Measurements from ENCODE around the gene VCX2. TPM values are rescaled to one million over a fixed set of nuclear protein-coding genes. Genes with fewer than 3 reads are reported as not detected.
"Not testable (repeated sequence)": the region's sequence is repeated elsewhere in the genome, so short reads cannot be mapped to it uniquely, and the experiment has no call there.

Gene VCX2
- total and polyA plus RNA-seq, 4 donors: not detected

DNA sequence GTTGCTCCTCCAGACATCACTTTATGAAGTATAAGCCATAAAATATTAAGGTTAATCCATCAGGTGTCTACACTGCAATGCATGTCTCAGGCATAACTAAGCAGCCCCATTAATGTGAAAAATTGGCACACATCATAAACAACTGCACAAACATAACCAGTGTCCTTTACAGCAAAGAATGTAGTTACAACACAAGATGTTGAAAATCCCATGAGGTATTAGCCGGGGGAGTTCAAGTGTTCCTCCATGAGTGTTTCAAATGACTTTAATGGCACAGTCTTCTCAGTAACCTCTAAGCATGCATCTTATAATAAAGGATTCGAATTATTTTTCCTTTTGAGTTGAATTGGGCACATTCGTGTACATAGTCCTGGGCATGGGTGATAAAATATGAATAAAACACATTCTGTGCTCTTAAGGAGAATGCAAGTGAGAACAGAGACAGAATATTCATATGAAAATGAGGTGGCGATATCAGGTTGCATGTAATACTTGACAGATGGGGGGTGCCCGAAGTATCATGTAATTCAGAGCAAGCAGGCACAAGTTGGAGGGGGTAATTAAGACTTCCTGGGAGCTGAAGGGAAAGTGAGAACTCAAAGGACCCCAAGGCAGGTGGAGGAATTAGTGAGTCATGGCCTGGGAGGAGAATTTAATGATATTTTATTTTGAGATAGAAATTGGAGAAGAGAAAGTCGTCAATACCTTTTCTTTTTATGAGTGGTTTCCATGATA lies 18.2 kb upstream of the VCX2 start:
- H3K9me3 ChIP-seq (ENCODE audit: control insufficient read depth, low read length): no peaks in the 10 kb centered on the region
- H3K4me3 ChIP-seq (ENCODE audit: low read length in 2 of 2): no peak overlapping the region
- no peaks in the 10 kb centered on the region for H3K36me3 ChIP-seq (ENCODE audit: control insufficient read depth in 1 of 2, insufficient read depth in 2 of 2, low read length in 1 of 2)
- no peaks in the 10 kb centered on the region for H3K4me1 ChIP-seq (ENCODE audit: control insufficient read depth in 1 of 2, insufficient read depth in 2 of 2, low read length in 2 of 2)
- no peak for DNase-seq
- 88 to 94% methylated on average over 6 of the region's 6 CpGs for WGBS, 2 donors
- H3K27me3 ChIP-seq (ENCODE audit: control insufficient read depth in 1 of 2, insufficient read depth in 2 of 2, low read length in 1 of 2): no peaks in the 10 kb centered on the region
- ATAC-seq (ENCODE audit: low FRiP score): no peak
- no peak overlapping the region for H3K27ac ChIP-seq (ENCODE audit: low read depth in 1 of 2, low read length in 2 of 2)
- intact Hi-C loops (cut with DNase I): no loop called here

DNA sequence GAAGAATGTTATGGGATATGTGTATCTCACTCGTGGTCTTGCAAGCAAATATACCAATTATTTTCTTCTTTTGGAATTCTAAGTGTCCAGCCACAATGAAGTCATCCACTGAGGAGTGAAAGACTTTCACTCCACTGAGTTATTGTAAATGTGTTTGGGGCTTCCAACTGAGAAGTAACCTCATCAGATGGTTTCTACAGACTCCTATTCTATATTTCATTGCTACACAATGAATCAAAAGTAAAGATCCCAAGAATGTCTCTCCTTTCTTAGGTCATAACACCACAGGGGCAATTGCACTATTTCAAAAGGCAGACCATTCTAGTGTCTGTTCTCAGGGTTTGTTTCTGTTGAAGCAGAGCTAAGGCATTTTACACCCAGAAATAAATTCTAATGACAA lies 12.3 kb upstream of the VCX2 start:
- no peaks in the 10 kb centered on the region for H3K36me3 ChIP-seq (ENCODE audit: control insufficient read depth in 1 of 2, insufficient read depth in 2 of 2, low read length in 1 of 2)
- no peak overlapping the region for H3K27ac ChIP-seq (ENCODE audit: low read depth in 1 of 2, low read length in 2 of 2)
- no peak for DNase-seq
- ATAC-seq (ENCODE audit: low FRiP score): no peak
- H3K9me3 ChIP-seq (ENCODE audit: control insufficient read depth, low read length): no peaks in the 10 kb centered on the region
- H3K4me1 ChIP-seq (ENCODE audit: control insufficient read depth in 1 of 2, insufficient read depth in 2 of 2, low read length in 2 of 2): no peaks in the 10 kb centered on the region
- WGBS, 2 donors: 59 to 68% methylated on average over 1 of the region's 1 CpG
- no peaks in the 10 kb centered on the region for H3K27me3 ChIP-seq (ENCODE audit: control insufficient read depth in 1 of 2, insufficient read depth in 2 of 2, low read length in 1 of 2)
- intact Hi-C loops (cut with DNase I): no loop called here
- H3K4me3 ChIP-seq (ENCODE audit: low read length in 2 of 2): no peak overlapping the region

DNA sequence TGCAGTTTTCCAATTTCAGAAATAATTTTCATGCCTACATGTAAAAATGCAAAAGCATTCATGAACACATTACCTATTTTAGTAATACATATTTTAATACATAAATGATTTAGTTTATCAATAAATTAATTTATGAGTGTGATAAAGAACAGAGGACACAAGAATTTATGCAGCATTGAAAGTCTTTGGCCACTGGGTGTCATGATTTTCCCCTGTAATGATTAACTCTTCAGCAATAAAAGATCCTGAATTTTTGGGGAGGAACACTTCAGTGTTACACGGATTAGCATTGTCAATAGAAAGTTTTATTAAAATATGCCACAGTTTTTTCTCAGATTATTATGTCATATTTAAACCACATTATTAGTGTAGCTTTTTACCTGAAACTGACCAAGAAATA lies 8.6 kb upstream of the VCX2 start:
- DNase-seq: no peak
- no peaks in the 10 kb centered on the region for H3K9me3 ChIP-seq (ENCODE audit: control insufficient read depth, low read length)
- no peaks in the 10 kb centered on the region for H3K27me3 ChIP-seq (ENCODE audit: control insufficient read depth in 1 of 2, insufficient read depth in 2 of 2, low read length in 1 of 2)
- H3K4me1 ChIP-seq (ENCODE audit: control insufficient read depth in 1 of 2, insufficient read depth in 2 of 2, low read length in 2 of 2): no peaks in the 10 kb centered on the region
- ATAC-seq (ENCODE audit: low FRiP score): no peak
- no peak overlapping the region for H3K4me3 ChIP-seq (ENCODE audit: low read length in 2 of 2)
- H3K36me3 ChIP-seq (ENCODE audit: control insufficient read depth in 1 of 2, insufficient read depth in 2 of 2, low read length in 1 of 2): no peaks in the 10 kb centered on the region
- intact Hi-C loops (cut with DNase I): loop anchor here in 1 of 2 donors (5.0 kb wide), 1 partner anchor 558 kb away; no protein-coding TSS in a partner anchor
- WGBS, 2 donors: 4 to 21% methylated on average over 1 of the region's 1 CpG
- H3K27ac ChIP-seq (ENCODE audit: low read depth in 1 of 2, low read length in 2 of 2): no peak overlapping the region

DNA sequence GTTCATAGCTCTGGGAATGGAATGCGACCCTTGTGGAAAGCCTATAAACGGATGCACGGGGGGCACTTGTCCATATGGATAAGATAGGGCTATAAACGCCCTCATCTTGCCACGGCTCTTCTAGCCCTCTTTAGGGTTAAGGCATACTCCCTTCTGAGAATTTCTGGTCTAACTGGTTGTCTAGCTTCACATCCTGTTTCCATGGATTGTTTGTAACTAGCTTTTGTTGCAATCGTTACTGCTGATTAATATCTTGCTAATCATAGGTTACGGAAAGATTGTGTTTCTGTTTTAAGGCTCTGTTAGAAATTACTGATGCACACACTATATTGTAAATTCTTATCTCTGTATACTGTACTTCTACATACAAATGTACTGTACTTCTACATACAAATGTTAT lies 17.1 kb downstream of the VCX2 start:
- H3K9me3 ChIP-seq (ENCODE audit: control insufficient read depth, low read length); intact Hi-C loops (cut with DNase I); H3K27me3 ChIP-seq (ENCODE audit: control insufficient read depth in 1 of 2, insufficient read depth in 2 of 2, low read length in 1 of 2); H3K36me3 ChIP-seq (ENCODE audit: control insufficient read depth in 1 of 2, insufficient read depth in 2 of 2, low read length in 1 of 2); DNase-seq; ATAC-seq (ENCODE audit: low FRiP score); H3K4me1 ChIP-seq (ENCODE audit: control insufficient read depth in 1 of 2, insufficient read depth in 2 of 2, low read length in 2 of 2); H3K27ac ChIP-seq (ENCODE audit: low read depth in 1 of 2, low read length in 2 of 2); H3K4me3 ChIP-seq (ENCODE audit: low read length in 2 of 2): not testable (repeated sequence)
- WGBS, 2 donors: 80 to 88% methylated on average over 7 of the region's 7 CpGs

DNA sequence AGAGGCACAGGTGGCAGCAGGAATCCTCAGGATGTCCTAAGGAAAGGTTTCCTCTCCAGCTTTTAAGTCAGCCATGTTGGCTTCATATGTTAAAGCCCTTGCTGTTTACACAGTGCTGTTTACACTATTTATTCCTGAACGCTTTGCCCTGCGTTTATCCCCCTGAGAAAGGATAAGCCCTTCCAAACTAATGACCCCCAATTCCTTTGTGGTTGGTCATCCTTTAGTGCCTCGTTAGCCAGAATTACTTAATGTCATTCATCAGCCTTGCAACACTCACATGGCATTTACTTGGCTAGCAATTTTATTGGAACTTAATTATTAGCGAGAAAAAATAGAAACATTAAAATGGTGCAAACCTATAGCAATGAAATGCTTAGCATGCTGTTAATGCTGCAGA lies 23.8 kb downstream of the VCX2 start:
- H3K36me3 ChIP-seq (ENCODE audit: control insufficient read depth in 1 of 2, insufficient read depth in 2 of 2, low read length in 1 of 2): no peaks in the 10 kb centered on the region
- H3K4me3 ChIP-seq (ENCODE audit: low read length in 2 of 2): no peak overlapping the region
- H3K9me3 ChIP-seq (ENCODE audit: control insufficient read depth, low read length): no peaks in the 10 kb centered on the region
- no peak overlapping the region for H3K27ac ChIP-seq (ENCODE audit: low read depth in 1 of 2, low read length in 2 of 2)
- no peak for ATAC-seq (ENCODE audit: low FRiP score)
- 50 to 57% methylated on average over 4 of the region's 4 CpGs for WGBS, 2 donors
- H3K27me3 ChIP-seq (ENCODE audit: control insufficient read depth in 1 of 2, insufficient read depth in 2 of 2, low read length in 1 of 2): no peaks in the 10 kb centered on the region
- DNase-seq: no peak
- no peaks in the 10 kb centered on the region for H3K4me1 ChIP-seq (ENCODE audit: control insufficient read depth in 1 of 2, insufficient read depth in 2 of 2, low read length in 2 of 2)
- intact Hi-C loops (cut with DNase I): no loop called here

DNA sequence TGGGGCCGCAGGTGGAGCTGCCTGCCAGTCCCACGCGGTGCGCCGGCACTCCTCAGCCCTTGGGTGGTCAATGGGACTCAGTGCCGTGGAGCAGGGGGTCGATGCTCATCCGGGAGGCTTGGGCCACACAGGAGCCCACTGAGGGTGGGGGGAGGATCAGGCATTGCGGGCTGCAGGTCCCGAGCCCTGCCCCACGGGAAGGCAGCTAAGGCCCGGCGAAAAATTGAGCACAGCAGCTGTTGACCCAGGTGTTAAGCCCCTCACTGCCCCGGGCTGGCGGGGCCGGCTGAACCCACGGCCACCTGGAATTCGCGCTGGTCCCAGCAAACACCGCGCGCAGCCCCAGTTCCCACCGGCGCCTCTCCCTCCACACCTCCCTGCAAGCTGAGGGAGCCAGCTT lies 26.1 kb downstream of the VCX2 start:
- Histone ChIP-seq H3K36me3 (ENCODE audit: control insufficient read depth in 1 of 2, insufficient read depth in 2 of 2, low read length in 1 of 2) (no peaks in the 10 kb centered on the region), H3K4me1 (ENCODE audit: control insufficient read depth in 1 of 2, insufficient read depth in 2 of 2, low read length in 2 of 2) (no peaks in the 10 kb centered on the region), H3K27me3 (ENCODE audit: control insufficient read depth in 1 of 2, insufficient read depth in 2 of 2, low read length in 1 of 2) (no peaks in the 10 kb centered on the region), H3K27ac (ENCODE audit: low read depth in 1 of 2, low read length in 2 of 2) (no peak overlapping the region), H3K9me3 (ENCODE audit: control insufficient read depth, low read length) (no peaks in the 10 kb centered on the region), H3K4me3 (ENCODE audit: low read length in 2 of 2) (no peak overlapping the region)
- intact Hi-C loops (cut with DNase I): no loop called here
- ATAC-seq (ENCODE audit: low FRiP score) (no peak), DNase-seq (no peak)
- 96 to 98% methylated on average over 24 of the region's 24 CpGs for WGBS, 2 donors

DNA sequence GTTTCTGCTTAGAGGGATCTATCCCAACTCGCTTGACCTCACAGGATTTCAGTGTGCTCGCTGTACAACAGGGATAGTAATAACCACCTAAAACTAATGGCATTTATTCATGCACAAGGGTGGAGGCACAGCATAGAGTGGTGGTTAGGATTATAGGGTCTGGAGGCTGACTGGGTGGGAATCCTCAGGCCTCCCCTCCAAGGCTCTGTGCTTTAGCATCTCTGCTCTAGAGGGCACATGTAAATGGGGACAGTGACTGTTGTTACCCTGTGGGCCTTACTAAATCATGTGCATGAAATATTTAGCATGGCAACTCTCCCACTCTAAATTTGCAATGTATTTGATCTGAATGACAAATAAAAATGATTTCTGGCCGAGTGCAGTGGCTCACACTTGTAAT lies 29.2 kb downstream of the VCX2 start:
- WGBS, 2 donors: 86 to 89% methylated on average over 3 of the region's 3 CpGs
- intact Hi-C loops (cut with DNase I): no loop called here
- ATAC-seq (ENCODE audit: low FRiP score) (no peak), DNase-seq (no peak)
- Histone ChIP-seq H3K27me3 (ENCODE audit: control insufficient read depth in 1 of 2, insufficient read depth in 2 of 2, low read length in 1 of 2) (no peaks in the 10 kb centered on the region), H3K4me3 (ENCODE audit: low read length in 2 of 2) (no peak overlapping the region), H3K9me3 (ENCODE audit: control insufficient read depth, low read length) (no peaks in the 10 kb centered on the region), H3K27ac (ENCODE audit: low read depth in 1 of 2, low read length in 2 of 2) (no peak overlapping the region), H3K36me3 (ENCODE audit: control insufficient read depth in 1 of 2, insufficient read depth in 2 of 2, low read length in 1 of 2) (no peaks in the 10 kb centered on the region), H3K4me1 (ENCODE audit: control insufficient read depth in 1 of 2, insufficient read depth in 2 of 2, low read length in 2 of 2) (no peaks in the 10 kb centered on the region)

DNA sequence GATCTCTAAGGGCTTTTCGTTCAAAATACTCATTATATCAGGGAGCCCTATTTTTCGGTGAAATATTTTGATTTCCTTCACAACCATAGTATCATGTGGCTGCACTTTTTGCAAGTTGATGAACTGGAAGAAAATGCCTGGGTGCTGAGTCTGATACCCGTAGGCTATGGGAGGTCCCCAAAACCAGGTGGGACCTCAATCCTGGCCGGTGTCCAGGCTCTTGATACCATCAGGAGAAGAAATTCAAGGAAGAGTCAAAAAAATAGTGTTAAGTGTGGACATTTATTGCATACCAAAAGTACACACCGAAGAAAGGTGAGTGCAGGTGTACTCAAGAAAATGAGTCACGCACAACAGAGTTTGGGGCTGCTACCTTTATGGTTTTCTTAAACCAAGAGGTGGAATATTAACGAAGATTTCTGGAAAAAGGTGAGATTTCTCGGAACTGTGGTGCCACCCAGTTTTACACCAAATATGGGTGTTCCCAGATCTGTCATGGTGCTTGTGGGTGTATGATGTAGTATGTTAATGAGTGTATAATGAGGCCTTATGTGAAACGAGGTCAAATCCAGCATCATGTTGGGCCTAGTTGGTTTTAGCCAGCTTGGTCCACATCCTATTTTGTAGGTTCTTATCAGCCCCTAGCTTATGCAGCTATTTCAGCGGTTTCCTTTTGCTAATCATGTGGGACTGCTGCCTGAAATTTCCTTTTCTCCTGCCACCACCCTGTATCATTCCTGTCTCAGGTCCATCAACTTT lies 29.9 kb downstream of the VCX2 start:
- Histone ChIP-seq H3K36me3 (ENCODE audit: control insufficient read depth in 1 of 2, insufficient read depth in 2 of 2, low read length in 1 of 2) (no peaks in the 10 kb centered on the region), H3K9me3 (ENCODE audit: control insufficient read depth, low read length) (no peaks in the 10 kb centered on the region), H3K27me3 (ENCODE audit: control insufficient read depth in 1 of 2, insufficient read depth in 2 of 2, low read length in 1 of 2) (no peaks in the 10 kb centered on the region), H3K27ac (ENCODE audit: low read depth in 1 of 2, low read length in 2 of 2) (no peak overlapping the region), H3K4me1 (ENCODE audit: control insufficient read depth in 1 of 2, insufficient read depth in 2 of 2, low read length in 2 of 2) (no peaks in the 10 kb centered on the region), H3K4me3 (ENCODE audit: low read length in 2 of 2) (no peak overlapping the region)
- ATAC-seq (ENCODE audit: low FRiP score) (no peak), DNase-seq (no peak)
- 85 to 91% methylated on average over 10 of the region's 10 CpGs for WGBS, 2 donors
- intact Hi-C loops (cut with DNase I): no loop called here

DNA sequence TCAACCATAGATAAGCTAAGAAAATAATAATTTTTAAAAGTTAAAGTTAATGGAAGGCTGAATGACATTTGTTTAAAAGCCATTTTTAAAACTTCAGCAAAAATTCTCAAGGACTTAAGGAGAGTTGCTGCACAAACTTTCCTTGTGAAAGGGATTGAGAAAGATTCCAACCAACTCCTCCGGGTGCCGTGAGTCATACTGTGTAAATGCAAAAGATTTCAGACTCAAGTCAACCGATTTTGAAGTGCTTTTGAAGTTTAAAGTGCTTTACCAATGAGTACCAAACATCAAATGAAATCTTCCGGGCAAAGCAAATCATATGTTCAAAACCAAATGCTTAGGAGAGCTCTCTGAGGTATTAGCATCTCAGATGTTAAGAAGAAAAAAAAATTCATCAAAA lies 31.4 kb downstream of the VCX2 start:
- WGBS, 2 donors: 19 to 28% methylated on average over 4 of the region's 4 CpGs
- Histone ChIP-seq H3K4me3 (ENCODE audit: low read length in 2 of 2) (no peak overlapping the region), H3K27me3 (ENCODE audit: control insufficient read depth in 1 of 2, insufficient read depth in 2 of 2, low read length in 1 of 2) (no peaks in the 10 kb centered on the region), H3K36me3 (ENCODE audit: control insufficient read depth in 1 of 2, insufficient read depth in 2 of 2, low read length in 1 of 2) (no peaks in the 10 kb centered on the region), H3K4me1 (ENCODE audit: control insufficient read depth in 1 of 2, insufficient read depth in 2 of 2, low read length in 2 of 2) (no peaks in the 10 kb centered on the region), H3K27ac (ENCODE audit: low read depth in 1 of 2, low read length in 2 of 2) (no peak overlapping the region), H3K9me3 (ENCODE audit: control insufficient read depth, low read length) (no peaks in the 10 kb centered on the region)
- intact Hi-C loops (cut with DNase I): no loop called here
- ATAC-seq (ENCODE audit: low FRiP score): no peak
- DNase-seq: no peak
